Right atrium auricular region (tissue), 2 donors: ENCODE results near the gene GRIK4. TPM values are rescaled to one million over a fixed set of nuclear protein-coding genes. Genes with fewer than 3 reads are reported as not detected.

Source experiments
- DNase-seq: peaks from one replicate; pipeline ENCODE4 v3.0.0-alpha.2; 2019; ENCODE audit warnings: low spot score
- H3K27ac ChIP-seq, 2 donors: fragments of 200-600 bp; sonication (generic); 1 replicate in 1 of 2; 2 replicates in 1 of 2; pipeline ENCODE4 v1.5.1; 2016 to 2019
- H3K27me3 ChIP-seq, 2 donors: fragments of 200-600 bp; sonication (generic); one replicate each; pipeline versions ENCODE4 v1.5.1 to v1.6.0; 2017 to 2019
- H3K36me3 ChIP-seq: fragments of 200-600 bp; sonication (generic); one replicate; pipeline ENCODE4 v1.5.1; 2016
- H3K4me1 ChIP-seq, 2 donors: fragments of 200-600 bp; sonication (generic); one replicate each; pipeline versions ENCODE4 v1.5.1 to v1.6.0; 2017 to 2019
- H3K4me3 ChIP-seq, 2 donors: fragments of 200-600 bp; sonication (generic); 1 replicate in 1 of 2; 2 replicates in 1 of 2; pipeline ENCODE4 v1.5.1; 2017 to 2019; ENCODE audit warnings: mild to moderate bottlenecking in 1 of 2, moderate library complexity in 1 of 2
- H3K9me3 ChIP-seq, 2 donors: fragments of 200-600 bp; sonication (generic); one replicate each; pipeline ENCODE4 v1.5.1; 2019
- CTCF ChIP-seq, 2 donors: fragments of 200-600 bp; sonication (generic); IDR thresholded peaks; one replicate each; pipeline ENCODE4 v1.5.1; 2019; ENCODE audit warnings: antibody characterized with exemption in 2 of 2
- total RNA-seq, 2 donors: library from RNA; depleted of rRNA; stranded (reverse); fragments of >200 nt; gene quantifications; one replicate each; pipeline ENCODE4 v1.1.0, GENCODE V29; 2016

The GRIK4 gene
- total RNA-seq, 2 donors from 2014 or later, result 0.04 to 0.30 TPM

- no peak for DNase-seq
- Histone ChIP-seq H3K27me3 (no peaks in the 10 kb centered on the region), H3K36me3 (no peaks in the 10 kb centered on the region), H3K27ac (no peak overlapping the region), H3K9me3 (no peaks in the 10 kb centered on the region), H3K4me3 (no peak overlapping the region), H3K4me1 (peaks cover 0 to 11% of the 10 kb centered on the region in 2 donors)
- TF ChIP-seq CTCF (IDR thresholded peaks at IDR 0.05), result no peak
Observed at GRCh38 chr11:120520091-120520822, 8.7 kb downstream of the GRIK4 start.

GRCh38 chr11:120521176-120521575 lies 9.6 kb downstream of the GRIK4 start:
- no peak for TF ChIP-seq CTCF (IDR thresholded peaks at IDR 0.05)
- no peaks in the 10 kb centered on the region for H3K27me3 ChIP-seq
- no peaks in the 10 kb centered on the region for H3K9me3 ChIP-seq

GRCh38 chr11:120522021-120522420 lies 10.5 kb downstream of the GRIK4 start:
- Histone ChIP-seq H3K36me3 (no peaks in the 10 kb centered on the region), H3K9me3 (no peaks in the 10 kb centered on the region), H3K27me3 (no peaks in the 10 kb centered on the region), H3K4me3 (no peak overlapping the region), H3K27ac (no peak overlapping the region), H3K4me1 (peaks cover 0 to 14% of the 10 kb centered on the region in 2 donors)
- no peak for TF ChIP-seq CTCF (IDR thresholded peaks at IDR 0.05)
- DNase-seq, result no peak

More at GRCh38 chr11:120521176-120521575, 9.6 kb downstream of the GRIK4 start:
- no peak overlapping the region for H3K4me3 ChIP-seq
- no peaks in the 10 kb centered on the region for H3K36me3 ChIP-seq
- H3K4me1 ChIP-seq, result peaks cover 0 to 11% of the 10 kb centered on the region in 2 donors
- no peak overlapping the region for H3K27ac ChIP-seq
- no peak for DNase-seq

- DNase-seq, result no peak
- Histone ChIP-seq H3K27me3 (no peaks in the 10 kb centered on the region), H3K36me3 (no peaks in the 10 kb centered on the region), H3K4me1 (peaks cover 0 to 12% of the 10 kb centered on the region in 2 donors), H3K27ac (no peak overlapping the region), H3K4me3 (no peak overlapping the region), H3K9me3 (no peaks in the 10 kb centered on the region)
- TF ChIP-seq CTCF (IDR thresholded peaks at IDR 0.05), result no peak
Observed at GRCh38 chr11:120522736-120523135, 11.2 kb downstream of the GRIK4 start.

GRCh38 chr11:120523196-120523595 lies 11.6 kb downstream of the GRIK4 start:
- H3K27me3 ChIP-seq, result no peaks in the 10 kb centered on the region
- H3K9me3 ChIP-seq, result no peaks in the 10 kb centered on the region
- peaks cover 0 to 10% of the 10 kb centered on the region in 2 donors for H3K4me1 ChIP-seq
- H3K4me3 ChIP-seq, result no peak overlapping the region
- no peak overlapping the region for H3K27ac ChIP-seq
- no peak for TF ChIP-seq CTCF (IDR thresholded peaks at IDR 0.05)
- H3K36me3 ChIP-seq, result no peaks in the 10 kb centered on the region
- no peak for DNase-seq
